Lung (tissue), 12 donors: ENCODE data around the gene LRRC14B. TPM values are rescaled to one million over a fixed set of nuclear protein-coding genes. Genes with fewer than 3 reads are reported as not detected.
A peak's percentile ranks its signal among the peaks of the same experiment; 100 is the strongest.
"Not testable (repeated sequence)": the region's sequence is repeated elsewhere in the genome, so short reads cannot be mapped to it uniquely, and the experiment has no call there.

Experiments
- ATAC-seq: fragments of 200-7000 bp; cut with Tn5 transposase; one replicate; pipeline ENCODE4 v1.9.1; 2020; ENCODE audit warnings: moderate number of reproducible peaks; ENCODE audit not compliant: insufficient read depth, low FRiP score
- DNase-seq, 3 donors: peaks; one replicate each; pipeline ENCODE4 v3.0.0-alpha.2; 2013 to 2017
- H3K27ac ChIP-seq, 2 donors: one replicate each; pipeline ENCODE4 v1.5.1; 2013; ENCODE audit warnings: mild to moderate bottlenecking in 2 of 2, moderate library complexity in 2 of 2, control low read depth in 1 of 2, inconsistent platforms in 1 of 2, low read depth in 1 of 2, low read length in 1 of 2
- H3K27me3 ChIP-seq, 3 donors: one replicate each; pipeline ENCODE4 v1.5.1; 2013; ENCODE audit warnings: low read length in 2 of 3; ENCODE audit not compliant: control insufficient read depth in 3 of 3, insufficient read depth in 3 of 3
- H3K36me3 ChIP-seq, 4 donors: one replicate each; pipeline ENCODE4 v1.5.1; 2013; ENCODE audit warnings: low read length in 4 of 4, mild to moderate bottlenecking in 1 of 4, moderate library complexity in 1 of 4; ENCODE audit not compliant: control insufficient read depth in 4 of 4, insufficient read depth in 4 of 4
- H3K4me1 ChIP-seq, 5 donors: one replicate each; pipeline ENCODE4 v1.5.1; 2013; ENCODE audit warnings: low read length in 5 of 5, mild to moderate bottlenecking in 2 of 5, moderate library complexity in 1 of 5; ENCODE audit not compliant: control insufficient read depth in 5 of 5, insufficient read depth in 5 of 5
- H3K4me3 ChIP-seq: one replicate; pipeline ENCODE4 v1.5.1; 2013; ENCODE audit warnings: mild to moderate bottlenecking, control low read depth, moderate library complexity
- H3K9ac ChIP-seq, 2 donors: one replicate each; pipeline ENCODE4 v1.5.1; 2013; ENCODE audit warnings: low read length in 2 of 2, control low read depth in 1 of 2; ENCODE audit not compliant: insufficient read depth in 1 of 2
- H3K9me3 ChIP-seq, 4 donors: one replicate each; pipeline ENCODE4 v1.5.1; 2013; ENCODE audit warnings: low read length in 3 of 4, mild to moderate bottlenecking in 1 of 4, moderate library complexity in 1 of 4; ENCODE audit not compliant: control insufficient read depth in 4 of 4, insufficient read depth in 3 of 4
- WGBS, 2 donors: extraction: QIAGEN DNeasy Blood & Tissue Kit; methylation state at CpG; one replicate each; pipeline ENCODE4 v1.1.7; 2013; 5-methylcytosine and 5-hydroxymethylcytosine counted together
- polyA plus RNA-seq, 2 donors: library from polyadenylated mRNA; stranded (reverse); fragments of 200-250 nt; gene quantifications; one replicate each; pipeline ENCODE4 v1.2.1, GENCODE V29; 2013
- total RNA-seq, 2 donors: library from RNA; depleted of rRNA in 1 of 2; stranded (reverse); fragments of >200 nt in 1 of 2; gene quantifications; one replicate each; pipeline ENCODE4 v1.2.1, GENCODE V29; 2014 to 2021
- TF ChIP-seq, protein P1 (sequence below): IDR thresholded peaks from 2 replicates; pipeline ENCODE4 v1.5.1; 2012; ENCODE audit warnings: mild to moderate bottlenecking; ENCODE audit errors: control extremely low read depth, extremely low read depth
- donor health status: control.
- donor health status: control.
- donor health status: Bipolar disorder and iron deficiency.
- donor health status: healthy.
- donor health status: DM: yes; HTN: yes; CAD: no.

Gene LRRC14B
- total and polyA plus RNA-seq, 4 donors: 0.14 TPM; not detected in 3

DNA sequence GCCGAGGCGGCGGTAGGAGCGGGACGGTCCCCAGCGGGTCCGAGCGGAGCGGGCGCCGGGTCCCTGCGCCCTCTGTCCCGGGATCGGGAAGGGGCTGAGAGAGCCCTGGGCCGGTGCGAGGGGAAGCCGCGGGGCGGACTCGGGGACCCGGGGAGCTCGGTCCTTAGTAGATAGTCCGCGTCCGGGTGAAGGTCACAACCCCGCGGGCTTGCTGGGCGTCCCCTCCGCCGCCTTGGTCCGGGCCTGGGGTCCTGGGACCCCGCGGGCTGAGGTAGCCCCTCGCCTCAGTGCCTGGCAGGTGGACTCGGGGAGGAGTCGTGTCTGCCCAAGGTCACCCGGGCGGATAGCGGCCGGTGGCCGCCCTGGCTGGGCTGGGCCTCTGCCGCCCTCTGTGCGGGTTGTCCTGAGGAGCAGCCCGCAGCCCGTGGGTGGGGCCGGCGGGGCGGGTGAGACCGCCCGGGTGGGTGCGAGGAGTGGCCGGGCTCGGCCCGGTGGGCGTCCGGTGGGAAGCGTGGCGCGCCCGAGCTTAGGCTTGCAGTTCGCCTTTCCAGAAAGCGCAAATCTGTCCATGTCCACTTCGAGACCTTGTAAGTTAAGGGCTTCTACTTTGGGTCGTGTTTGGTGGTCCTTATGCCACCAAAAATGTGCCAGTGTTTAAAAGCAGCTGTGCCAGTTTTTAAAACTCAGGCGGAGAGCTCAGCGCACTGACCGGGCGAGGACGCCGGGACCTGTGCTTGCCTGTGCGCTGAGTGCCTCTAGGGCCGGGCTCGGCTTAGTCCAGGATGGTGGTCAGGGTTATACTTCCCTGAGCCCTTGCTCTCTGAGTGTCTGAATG, 27.4 kb downstream of the LRRC14B start:
- peak; percentile 56 for ATAC-seq
- Histone ChIP-seq H3K9me3 (no peaks in the 10 kb centered on the region), H3K9ac (peak overlapping the region; percentile 1 to 37), H3K4me1 (peaks cover 3 to 15% (median 5%) of the 10 kb centered on the region in 5 donors), H3K36me3 (peaks cover 0 to 6% (median 2%) of the 10 kb centered on the region in 4 donors), H3K27ac (peak overlapping the region; percentile 87 to 99), H3K27me3 (no peaks in the 10 kb centered on the region), H3K4me3 (peak overlapping the region; percentile 96)
- WGBS, 2 donors: 0% methylated on average over 52 to 73 of the region's 73 CpGs
- peak in 2 of 3 donors; percentile 23 to 24 for DNase-seq
- TF ChIP-seq, protein P1, sequence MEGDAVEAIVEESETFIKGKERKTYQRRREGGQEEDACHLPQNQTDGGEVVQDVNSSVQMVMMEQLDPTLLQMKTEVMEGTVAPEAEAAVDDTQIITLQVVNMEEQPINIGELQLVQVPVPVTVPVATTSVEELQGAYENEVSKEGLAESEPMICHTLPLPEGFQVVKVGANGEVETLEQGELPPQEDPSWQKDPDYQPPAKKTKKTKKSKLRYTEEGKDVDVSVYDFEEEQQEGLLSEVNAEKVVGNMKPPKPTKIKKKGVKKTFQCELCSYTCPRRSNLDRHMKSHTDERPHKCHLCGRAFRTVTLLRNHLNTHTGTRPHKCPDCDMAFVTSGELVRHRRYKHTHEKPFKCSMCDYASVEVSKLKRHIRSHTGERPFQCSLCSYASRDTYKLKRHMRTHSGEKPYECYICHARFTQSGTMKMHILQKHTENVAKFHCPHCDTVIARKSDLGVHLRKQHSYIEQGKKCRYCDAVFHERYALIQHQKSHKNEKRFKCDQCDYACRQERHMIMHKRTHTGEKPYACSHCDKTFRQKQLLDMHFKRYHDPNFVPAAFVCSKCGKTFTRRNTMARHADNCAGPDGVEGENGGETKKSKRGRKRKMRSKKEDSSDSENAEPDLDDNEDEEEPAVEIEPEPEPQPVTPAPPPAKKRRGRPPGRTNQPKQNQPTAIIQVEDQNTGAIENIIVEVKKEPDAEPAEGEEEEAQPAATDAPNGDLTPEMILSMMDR: no peak

DNA sequence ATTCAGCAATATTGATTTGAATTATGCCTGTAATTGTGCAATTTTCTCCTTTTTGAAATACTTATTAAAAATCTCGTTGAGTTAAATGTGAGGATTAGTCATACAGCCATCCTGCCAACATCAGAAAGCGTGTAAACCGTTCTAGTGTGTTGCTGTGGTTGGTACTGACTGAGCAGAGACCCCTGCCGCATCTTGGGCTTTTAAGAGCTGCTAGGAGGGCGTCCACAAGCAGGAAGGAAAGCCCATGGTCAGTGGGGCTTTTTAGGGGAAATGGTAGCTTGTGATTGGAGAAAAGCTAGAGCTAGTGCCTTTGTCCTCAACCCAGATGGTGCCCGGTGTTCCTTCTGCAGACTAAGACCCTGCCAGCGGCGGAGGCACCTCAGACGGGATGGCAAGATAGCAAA, 28.2 kb downstream of the LRRC14B start:
- 4 to 11% methylated on average over 9 of the region's 9 CpGs for WGBS, 2 donors

DNA sequence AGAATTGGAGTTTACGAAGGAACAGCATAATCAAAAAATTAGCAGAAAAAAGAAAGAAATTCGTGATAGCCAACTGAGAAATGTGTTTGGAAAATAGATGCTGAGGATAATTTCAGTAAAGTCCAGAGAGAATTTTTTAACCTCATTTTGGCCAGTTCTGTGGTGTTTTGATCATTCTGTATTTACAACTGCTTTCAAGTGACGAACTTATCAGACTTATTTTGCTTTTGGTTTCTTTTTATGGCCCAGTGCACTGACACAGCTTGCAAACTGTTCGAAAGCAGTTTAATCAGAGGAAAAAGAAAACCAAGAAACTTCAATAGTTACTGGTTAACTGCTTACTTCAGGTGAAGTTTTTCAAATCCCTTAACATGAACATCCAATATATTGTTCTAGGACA, 28.7 kb downstream of the LRRC14B start:
- no peak for ATAC-seq
- H3K27ac ChIP-seq: peak overlapping the region in 1 of 2 donors; percentile 17
- peak overlapping the region in 1 of 2 donors; percentile 23 for H3K9ac ChIP-seq
- 21 to 27% methylated on average over 4 of the region's 4 CpGs for WGBS, 2 donors
- peaks cover 0 to 9% (median 5%) of the 10 kb centered on the region in 4 donors for H3K36me3 ChIP-seq
- no peaks in the 10 kb centered on the region for H3K27me3 ChIP-seq
- H3K4me3 ChIP-seq: no peak overlapping the region
- H3K4me1 ChIP-seq: peaks cover 3 to 15% (median 5%) of the 10 kb centered on the region in 5 donors
- no peaks in the 10 kb centered on the region for H3K9me3 ChIP-seq
- DNase-seq: peak in 1 of 3 donors; percentile 15
- TF ChIP-seq, protein P1: no peak

More for the DNA sequence above, 28.2 kb downstream of the LRRC14B start:
- ATAC-seq (no peak), DNase-seq (peak in 2 of 3 donors; percentile 20 to 23)
- H3K36me3 ChIP-seq: peaks cover 0 to 6% (median 1%) of the 10 kb centered on the region in 4 donors
- H3K9me3 ChIP-seq: no peaks in the 10 kb centered on the region
- TF ChIP-seq, protein P1: no peak
- no peak overlapping the region for H3K4me3 ChIP-seq
- no peaks in the 10 kb centered on the region for H3K27me3 ChIP-seq
- H3K9ac ChIP-seq: peak overlapping the region; percentile 1 to 12
- H3K27ac ChIP-seq: peak overlapping the region; percentile 17 to 58
- peaks cover 3 to 15% (median 5%) of the 10 kb centered on the region in 5 donors for H3K4me1 ChIP-seq

DNA sequence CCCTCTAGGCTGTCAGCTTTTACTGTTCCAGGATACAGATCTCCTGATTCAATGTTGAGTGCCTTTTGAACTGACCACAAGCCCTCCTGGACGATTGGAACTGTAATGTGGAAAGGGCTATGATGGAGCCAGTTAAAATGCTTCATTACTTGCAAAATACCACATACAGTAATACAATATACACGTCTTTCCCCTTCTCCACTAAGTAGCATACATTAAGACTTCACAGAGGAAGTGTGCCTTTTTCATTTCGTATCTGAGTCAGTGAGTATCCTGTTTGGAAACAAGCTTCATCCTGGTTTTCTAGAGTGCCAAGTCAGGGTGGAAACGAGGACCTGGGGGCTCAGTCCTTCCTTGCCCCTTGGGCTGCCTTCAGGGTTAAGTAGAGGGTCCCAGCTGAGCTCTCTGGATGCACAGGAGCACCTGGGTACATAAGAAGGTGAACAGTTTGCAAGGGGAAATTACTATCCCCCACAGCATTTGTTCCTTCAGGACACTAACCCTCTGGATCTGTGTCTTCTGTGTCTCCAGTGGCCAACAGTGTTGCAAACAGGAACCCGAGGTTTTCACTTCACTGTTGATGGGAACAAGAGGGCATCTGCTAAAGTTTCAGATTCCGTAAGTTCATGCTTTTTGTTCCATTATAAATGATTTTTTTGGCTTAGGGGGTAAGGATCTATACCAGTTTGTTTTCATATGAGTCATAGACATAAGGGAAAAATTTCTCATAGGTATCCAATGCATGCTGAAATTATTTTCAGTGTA, 31.8 kb downstream of the LRRC14B start:
- WGBS, 2 donors: 23 to 47% methylated on average over 6 of the region's 6 CpGs
- Histone ChIP-seq H3K36me3 (peaks cover 3 to 30% (median 25%) of the 10 kb centered on the region in 4 donors), H3K4me1 (peaks cover 3 to 15% (median 5%) of the 10 kb centered on the region in 5 donors)
- ATAC-seq, H3K4me3 ChIP-seq, H3K9me3 ChIP-seq, H3K27ac ChIP-seq, H3K27me3 ChIP-seq, DNase-seq, H3K9ac ChIP-seq: not testable (repeated sequence)
